Caco-2 (cell line): ENCODE data around the gene GAL3ST3. TPM values are rescaled to one million over a fixed set of nuclear protein-coding genes. Genes with fewer than 3 reads are reported as not detected.

Experiments used
- BruUV-seq: library from RNA; stranded (reverse); fragments of 400-500 nt; replicated peaks from 2 replicates; lab custom pipeline; 2021; lab: Mats Ljungman, UMichigan
- CTCF ChIA-PET: fragments of 300-600 bp; sonication (Branson Sonifier 250); formaldehyde crosslinking; loops from one replicate; lab custom pipeline; 2022; ENCODE audit warnings: antibody characterized with exemption; lab: Charles Lee
- POLR2A ChIA-PET: fragments of 300-600 bp; sonication (Branson Sonifier 250); formaldehyde crosslinking; loops from one replicate; lab custom pipeline; 2022; ENCODE audit warnings: antibody characterized with exemption; lab: Charles Lee
- DNase-seq, 2 experiments: peaks; one replicate each; pipeline versions ENCODE4 v3.0.0 to v3.0.0-alpha.2; 2020 to 2022
- H3K27me3 ChIP-seq: replicated peaks from 2 replicates; pipeline ENCODE4 v1.6.0; 2011; ENCODE audit warnings: low read length; ENCODE audit not compliant: control insufficient read depth, insufficient read depth
- H3K36me3 ChIP-seq: 2 replicates; pipeline ENCODE4 v1.5.1; 2011; ENCODE audit warnings: low read length; ENCODE audit not compliant: control insufficient read depth, insufficient read depth
- H3K4me1 ChIP-seq: fragments of 250-450 bp; sonication (Bioruptor Pico); 2 replicates; pipeline ENCODE4 v1.5.1; 2020; ENCODE audit warnings: mild to moderate bottlenecking
- H3K4me3 ChIP-seq: 2 replicates; pipeline ENCODE4 v1.5.1; 2011; ENCODE audit warnings: low read depth, mild to moderate bottlenecking, control low read depth, low read length
- H3K9me3 ChIP-seq: fragments of 250-450 bp; sonication (Bioruptor Pico); 2 replicates; pipeline ENCODE4 v1.5.1; 2020; ENCODE audit warnings: mild to moderate bottlenecking, moderate library complexity
- H3K27ac Mint-ChIP-seq: one replicate; pipeline ENCODE4 v1.8.0; 2022; ENCODE audit warnings: mixed read lengths; ENCODE audit not compliant: unreplicated experiment
- H3K27me3 Mint-ChIP-seq: one replicate; pipeline ENCODE4 v1.8.0; 2022; ENCODE audit warnings: mixed read lengths; ENCODE audit not compliant: insufficient read depth, unreplicated experiment
- H3K36me3 Mint-ChIP-seq: one replicate; pipeline ENCODE4 v1.8.0; 2022; ENCODE audit warnings: mild to moderate bottlenecking, mixed read lengths; ENCODE audit not compliant: insufficient read depth, unreplicated experiment
- H3K4me1 Mint-ChIP-seq: one replicate; pipeline ENCODE4 v1.8.0; 2022; ENCODE audit warnings: low read depth, mixed read lengths; ENCODE audit not compliant: unreplicated experiment
- H3K4me3 Mint-ChIP-seq: one replicate; pipeline ENCODE4 v1.8.0; 2022; ENCODE audit warnings: mild to moderate bottlenecking, moderate library complexity, mixed read lengths; ENCODE audit not compliant: unreplicated experiment
- H3K9me3 Mint-ChIP-seq: one replicate; pipeline ENCODE4 v1.8.0; 2022; ENCODE audit warnings: mixed read lengths; ENCODE audit not compliant: unreplicated experiment
- CTCF ChIP-seq, 2 experiments: fragments of 200-600 bp in 1 of 2; IDR thresholded peaks; 1 replicate in 1 of 2; 2 replicates in 1 of 2; pipeline versions ENCODE4 v1.5.1 to v1.8.0; 2011 to 2022; ENCODE audit warnings: antibody characterized with exemption in 1 of 2, control low read depth in 1 of 2, inconsistent platforms in 1 of 2, low read depth in 1 of 2, low read length in 1 of 2, mild to moderate bottlenecking in 1 of 2, moderate library complexity in 1 of 2; ENCODE audit not compliant: insufficient read depth in 1 of 2, severe bottlenecking in 1 of 2, unreplicated experiment in 1 of 2
- intact Hi-C: fragments of 100-400 bp; cut with micrococcal nuclease; formaldehyde crosslinking; loops from one replicate; pipeline ENCODE4 v1.10.0; 2022; ENCODE audit not compliant: unreplicated experiment
- total RNA-seq: library from RNA; stranded (reverse); gene quantifications from 2 replicates; pipeline ENCODE4 v1.2.3, GENCODE V29; 2022

GAL3ST3 gene
- total RNA-seq, 1 experiment from 2014 or later = not detected

- Mint-ChIP-seq H3K4me3 (no peak overlapping the region), H3K36me3 (peaks cover 8% of the 10 kb centered on the region), H3K27ac (peak overlapping the region; percentile 7), H3K27me3 (no peaks in the 10 kb centered on the region), H3K9me3 (no peaks in the 10 kb centered on the region), H3K4me1 (peaks cover 26% of the 10 kb centered on the region)
- H3K27me3 ChIP-seq = no peaks in the 10 kb centered on the region
- peaks cover 41% of the 10 kb centered on the region for H3K4me1 ChIP-seq
- no peaks in the 10 kb centered on the region for H3K9me3 ChIP-seq
- no peak overlapping the region for H3K4me3 ChIP-seq
- ChIA-PET CTCF (interaction anchor here (0.6 kb wide), 1 partner anchor 196 kb away, joined by 13 read pairs; the partner anchor contains the start of gene FIBP), POLR2A (no interaction called here)
- DNase-seq = no peak
- H3K36me3 ChIP-seq = no peaks in the 10 kb centered on the region
- no TSS peak for BruUV-seq
- no peak for TF ChIP-seq CTCF (IDR thresholded peaks at IDR 0.05; ENCODE audit: insufficient read depth in 1 of 2, low read depth in 1 of 2, low read length in 1 of 2, severe bottlenecking in 1 of 2, unreplicated experiment in 1 of 2)
- intact Hi-C loops = no loop called here
Measured at GRCh38 chr11:66083767-66084166, 34.8 kb upstream of the GAL3ST3 start.

- Mint-ChIP-seq H3K36me3 (peaks cover 14% of the 10 kb centered on the region), H3K4me3 (no peak overlapping the region), H3K4me1 (peaks cover 32% of the 10 kb centered on the region), H3K9me3 (no peaks in the 10 kb centered on the region), H3K27me3 (no peaks in the 10 kb centered on the region), H3K27ac (no peak overlapping the region)
- ChIA-PET CTCF (interaction anchor here (0.6 kb wide), 1 partner anchor 195 kb away, joined by 13 read pairs; the partner anchor contains the start of gene FIBP), POLR2A (no interaction called here)
- Histone ChIP-seq H3K36me3 (no peaks in the 10 kb centered on the region), H3K9me3 (no peaks in the 10 kb centered on the region), H3K4me1 (peaks cover 47% of the 10 kb centered on the region), H3K27me3 (no peaks in the 10 kb centered on the region), H3K4me3 (no peak overlapping the region)
- no peak for DNase-seq
- no TSS peak for BruUV-seq
- TF ChIP-seq CTCF (IDR thresholded peaks at IDR 0.05; ENCODE audit: insufficient read depth in 1 of 2, low read depth in 1 of 2, low read length in 1 of 2, severe bottlenecking in 1 of 2, unreplicated experiment in 1 of 2) = no peak
- intact Hi-C loops = no loop called here
Measured at GRCh38 chr11:66082946-66083698, 34.2 kb upstream of the GAL3ST3 start.

- no TSS peak for BruUV-seq
- no peak for DNase-seq
- no peaks in the 10 kb centered on the region for H3K9me3 Mint-ChIP-seq
- no peak overlapping the region for H3K4me3 ChIP-seq
- no peak overlapping the region for H3K27ac Mint-ChIP-seq
- no peak overlapping the region for H3K4me3 Mint-ChIP-seq
- peaks cover 34% of the 10 kb centered on the region for H3K4me1 Mint-ChIP-seq
- POLR2A ChIA-PET = interaction anchor here (0.6 kb wide), 1 partner anchor 29 kb away, joined by 4 read pairs; no protein-coding TSS in a partner anchor
- no peaks in the 10 kb centered on the region for H3K36me3 ChIP-seq
- TF ChIP-seq CTCF (IDR thresholded peaks at IDR 0.05; ENCODE audit: insufficient read depth in 1 of 2, low read depth in 1 of 2, low read length in 1 of 2, severe bottlenecking in 1 of 2, unreplicated experiment in 1 of 2) = no peak
- H3K27me3 Mint-ChIP-seq = no peaks in the 10 kb centered on the region
- H3K9me3 ChIP-seq = no peaks in the 10 kb centered on the region
- H3K4me1 ChIP-seq = peaks cover 57% of the 10 kb centered on the region
- peaks cover 29% of the 10 kb centered on the region for H3K36me3 Mint-ChIP-seq
- intact Hi-C loops = no loop called here
- CTCF ChIA-PET = interaction anchor here (0.6 kb wide), 1 partner anchor 61 kb away, joined by 3 read pairs; no protein-coding TSS in a partner anchor
- H3K27me3 ChIP-seq = no peaks in the 10 kb centered on the region
Measured at GRCh38 chr11:66081505-66081904, 32.5 kb upstream of the GAL3ST3 start.
